ENCODE results near the gene SRGAP3. TPM values are rescaled to one million over a fixed set of nuclear protein-coding genes. Genes with fewer than 3 reads are reported as not detected.

SRGAP3 gene
- total and polyA plus RNA-seq, 8 donors: 5.1 to 28.9 (median 22.4) TPM

GRCh38 chr3:9037144-9037711 is 212.2 kb downstream of the SRGAP3 start:
- Histone ChIP-seq H3K36me3 (no peaks in the 10 kb centered on the region), H3K4me3 (no peak overlapping the region), H3K4me1 (peaks cover 0 to 21% of the 10 kb centered on the region in 2 donors), H3K27me3 (no peaks in the 10 kb centered on the region), H3K9me3 (no peaks in the 10 kb centered on the region), H3K27ac (no peak overlapping the region)
- intact Hi-C loops (cut with DNase I): no loop called here
- no peak for TF ChIP-seq CTCF (IDR thresholded peaks at IDR 0.05)
- peak; percentile 48 for ATAC-seq
- peak in 1 of 4 donors; percentile 64 for DNase-seq

- no peak overlapping the region for H3K27ac ChIP-seq
- no peak overlapping the region for H3K4me3 ChIP-seq
- DNase-seq (peak in 2 of 4 donors; percentile 73 to 80), ATAC-seq (peak; percentile 63)
- no peaks in the 10 kb centered on the region for H3K9me3 ChIP-seq
- no peak for TF ChIP-seq CTCF (IDR thresholded peaks at IDR 0.05)
- H3K27me3 ChIP-seq: no peaks in the 10 kb centered on the region
- intact Hi-C loops (cut with DNase I): no loop called here
- peaks cover 0 to 21% of the 10 kb centered on the region in 2 donors for H3K4me1 ChIP-seq
- H3K36me3 ChIP-seq: no peaks in the 10 kb centered on the region
Measured at GRCh38 chr3:9036404-9037131, 212.9 kb downstream of the SRGAP3 start.

- H3K27ac ChIP-seq: no peak overlapping the region
- no peak for DNase-seq
- no peak for TF ChIP-seq CTCF (IDR thresholded peaks at IDR 0.05)
- no peaks in the 10 kb centered on the region for H3K27me3 ChIP-seq
- H3K36me3 ChIP-seq: no peaks in the 10 kb centered on the region
- intact Hi-C loops (cut with DNase I): no loop called here
- H3K4me1 ChIP-seq: peaks cover 0 to 21% of the 10 kb centered on the region in 2 donors
- H3K4me3 ChIP-seq: no peak overlapping the region
- no peak for ATAC-seq
- no peaks in the 10 kb centered on the region for H3K9me3 ChIP-seq
Measured at GRCh38 chr3:9035961-9036360, 213.5 kb downstream of the SRGAP3 start.

GRCh38 chr3:9035473-9035872 is 214.0 kb downstream of the SRGAP3 start:
- Histone ChIP-seq H3K4me3 (no peak overlapping the region), H3K36me3 (no peaks in the 10 kb centered on the region), H3K4me1 (peaks cover 0 to 21% of the 10 kb centered on the region in 2 donors), H3K27me3 (no peaks in the 10 kb centered on the region), H3K27ac (no peak overlapping the region), H3K9me3 (no peaks in the 10 kb centered on the region)
- no peak for TF ChIP-seq CTCF (IDR thresholded peaks at IDR 0.05)
- DNase-seq (no peak), ATAC-seq (no peak)
- intact Hi-C loops (cut with DNase I): no loop called here

- intact Hi-C loops (cut with DNase I): no loop called here
- TF ChIP-seq CTCF (IDR thresholded peaks at IDR 0.05): no peak
- no peak overlapping the region for H3K4me3 ChIP-seq
- no peaks in the 10 kb centered on the region for H3K36me3 ChIP-seq
- no peaks in the 10 kb centered on the region for H3K9me3 ChIP-seq
- H3K27me3 ChIP-seq: no peaks in the 10 kb centered on the region
- ATAC-seq (no peak), DNase-seq (no peak)
- H3K27ac ChIP-seq: no peak overlapping the region
- H3K4me1 ChIP-seq: peaks cover 0 to 21% of the 10 kb centered on the region in 2 donors
Measured at GRCh38 chr3:9033867-9034266, 215.6 kb downstream of the SRGAP3 start.
